Measurements from ENCODE around the gene MICALL2.

The MICALL2 gene

DNA sequence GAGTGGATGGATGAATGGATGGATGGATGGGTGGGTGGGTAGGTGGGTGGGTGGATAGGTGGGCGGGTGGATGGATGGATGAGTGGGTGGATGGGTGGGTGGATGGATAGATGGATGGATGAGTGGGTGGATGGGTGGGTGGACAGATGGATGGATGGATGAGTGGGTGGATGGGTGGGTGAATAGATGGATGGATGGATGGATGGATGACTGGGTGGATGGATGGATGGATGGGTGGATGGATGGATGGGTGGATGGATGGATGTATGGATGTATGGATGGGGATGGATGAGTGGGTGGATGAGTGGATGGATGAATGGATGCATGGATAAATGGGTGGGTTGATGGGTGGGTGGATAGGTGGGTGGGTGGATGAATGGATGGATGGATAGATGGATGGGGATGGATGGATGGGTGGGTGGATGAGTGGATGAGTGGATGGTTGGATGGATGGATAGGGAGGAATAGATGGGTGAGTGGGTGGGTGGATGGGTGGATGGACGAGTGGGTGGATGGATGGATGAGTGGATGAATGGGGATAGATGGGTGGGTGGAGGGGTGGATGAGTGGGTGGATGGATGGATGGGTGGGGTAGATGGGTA, 43.8 kb downstream of the MICALL2 start:
- no peak overlapping the region for H3K4me3 ChIP-seq (ENCODE audit: low read depth, low read length)
- no peak for TF ChIP-seq CTCF (IDR thresholded peaks at IDR 0.05; ENCODE audit: control insufficient read depth, extremely low read depth, insufficient read depth)
- no peak for DNase-seq (ENCODE audit: low read depth)

DNA sequence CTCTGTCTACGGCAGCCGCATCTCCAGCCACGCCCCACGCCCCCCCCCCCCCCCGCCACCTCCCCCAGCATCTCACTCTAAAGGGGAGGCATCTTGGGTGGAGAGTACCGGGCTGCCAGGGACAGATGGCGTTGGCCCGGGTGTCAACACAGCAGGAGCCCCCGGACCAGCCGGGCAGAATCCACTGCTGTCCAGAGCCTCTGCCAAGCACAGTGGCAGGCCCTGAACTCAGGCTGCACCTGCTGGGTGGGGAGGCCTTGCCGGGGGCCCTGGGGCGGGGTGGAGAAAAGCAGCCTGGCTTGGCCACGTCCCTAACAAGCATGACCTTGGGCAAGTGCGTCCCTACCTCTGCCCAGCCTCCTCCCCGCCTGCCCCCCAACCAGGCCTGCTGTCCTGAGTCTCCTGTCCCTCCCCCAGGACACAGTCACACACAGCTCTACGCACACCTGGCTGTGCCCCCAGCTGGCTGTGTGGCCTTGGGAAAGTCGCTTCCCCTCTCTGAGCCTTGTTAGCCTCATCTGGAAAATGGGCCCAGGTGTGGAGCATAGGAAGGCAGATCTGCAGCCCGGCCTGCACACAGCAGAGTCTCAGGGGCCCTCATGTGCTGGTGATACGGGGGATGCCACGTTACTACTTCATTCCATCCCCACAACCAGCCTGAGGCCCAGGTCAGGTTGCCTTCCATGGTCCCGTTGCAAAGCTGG, 45.2 kb downstream of the MICALL2 start:
- TF ChIP-seq CTCF (IDR thresholded peaks at IDR 0.05; ENCODE audit: control insufficient read depth, extremely low read depth, insufficient read depth), result no peak
- DNase-seq (ENCODE audit: low read depth), result no peak
- H3K4me3 ChIP-seq (ENCODE audit: low read depth, low read length), result no peak overlapping the region

DNA sequence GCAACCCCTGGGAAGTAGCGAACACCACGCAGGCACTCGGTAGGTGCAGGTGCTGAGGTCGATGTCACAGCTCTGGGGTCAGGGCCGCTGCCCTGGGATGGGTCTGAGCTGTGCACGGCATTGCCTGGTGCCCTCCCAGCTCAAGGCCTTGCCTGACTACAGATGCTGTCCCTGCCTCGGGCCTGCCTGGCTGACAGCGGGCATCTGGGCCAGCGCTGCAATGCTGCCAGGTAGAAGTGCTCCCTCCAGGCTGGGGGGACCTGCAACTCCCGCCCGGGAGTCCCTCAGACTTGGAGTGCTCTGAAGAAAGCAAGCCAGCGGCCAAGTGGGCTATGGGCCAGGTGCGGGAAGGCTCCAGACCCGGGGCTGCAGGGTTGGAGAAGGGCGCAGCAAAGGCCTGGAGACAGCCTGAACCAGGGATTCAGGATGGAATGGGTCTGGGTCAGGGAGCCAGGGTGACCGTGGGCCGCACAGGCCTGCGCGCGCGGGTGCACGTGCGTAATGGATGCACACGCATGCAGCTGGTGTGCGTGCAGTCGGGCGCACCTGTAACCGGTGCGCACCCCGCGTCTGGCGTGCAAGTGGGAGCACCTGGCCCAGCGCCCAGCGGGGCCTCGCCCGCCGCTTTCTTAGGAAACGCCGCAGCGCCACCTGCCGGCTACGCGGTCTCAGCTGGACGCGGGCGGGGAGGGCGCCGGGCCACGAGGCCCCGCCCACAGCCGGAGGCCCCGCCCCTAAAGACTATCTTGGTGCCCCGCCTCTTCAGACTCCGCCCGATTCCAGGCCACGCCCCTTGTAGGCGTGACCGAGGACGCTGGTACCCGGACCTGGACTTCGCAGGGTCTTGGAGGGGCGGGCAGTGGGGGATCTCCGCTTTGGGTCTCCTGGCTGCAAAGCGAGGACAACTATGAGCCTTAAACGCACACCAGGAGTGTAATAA, 46.7 kb downstream of the MICALL2 start:
- peak; percentile 90 for TF ChIP-seq CTCF (IDR thresholded peaks at IDR 0.05; ENCODE audit: control insufficient read depth, extremely low read depth, insufficient read depth)
- peak; percentile 27 for DNase-seq (ENCODE audit: low read depth)
- H3K4me3 ChIP-seq (ENCODE audit: low read depth, low read length), result no peak overlapping the region

DNA sequence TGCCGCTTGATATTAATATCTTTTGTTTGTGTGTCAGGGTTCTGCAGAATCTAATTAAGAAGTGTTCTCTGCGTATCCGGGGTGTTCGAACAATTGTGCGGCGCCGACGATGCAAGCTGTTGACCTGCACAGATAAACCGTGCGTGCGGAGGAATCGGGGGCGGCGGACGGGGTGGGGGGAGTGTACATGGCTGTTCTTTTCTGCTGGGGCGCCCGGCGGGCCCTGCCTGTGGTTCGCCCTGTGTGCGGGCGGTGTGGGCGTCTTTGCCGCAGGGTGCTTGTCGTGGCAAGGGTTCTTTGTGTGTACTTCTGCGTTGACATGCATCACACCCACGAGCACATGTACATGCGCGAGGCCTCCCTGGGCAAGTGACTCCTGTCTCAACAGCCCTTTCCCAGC, 47.9 kb downstream of the MICALL2 start:
- no peak for TF ChIP-seq CTCF (IDR thresholded peaks at IDR 0.05; ENCODE audit: control insufficient read depth, extremely low read depth, insufficient read depth)
- DNase-seq (ENCODE audit: low read depth), result no peak
- H3K4me3 ChIP-seq (ENCODE audit: low read depth, low read length), result no peak overlapping the region

GRCh38 chr7:1410992-1411391, 48.3 kb downstream of the MICALL2 start:
- no peak for TF ChIP-seq CTCF (IDR thresholded peaks at IDR 0.05; ENCODE audit: control insufficient read depth, extremely low read depth, insufficient read depth)
- DNase-seq (ENCODE audit: low read depth), result no peak

DNA sequence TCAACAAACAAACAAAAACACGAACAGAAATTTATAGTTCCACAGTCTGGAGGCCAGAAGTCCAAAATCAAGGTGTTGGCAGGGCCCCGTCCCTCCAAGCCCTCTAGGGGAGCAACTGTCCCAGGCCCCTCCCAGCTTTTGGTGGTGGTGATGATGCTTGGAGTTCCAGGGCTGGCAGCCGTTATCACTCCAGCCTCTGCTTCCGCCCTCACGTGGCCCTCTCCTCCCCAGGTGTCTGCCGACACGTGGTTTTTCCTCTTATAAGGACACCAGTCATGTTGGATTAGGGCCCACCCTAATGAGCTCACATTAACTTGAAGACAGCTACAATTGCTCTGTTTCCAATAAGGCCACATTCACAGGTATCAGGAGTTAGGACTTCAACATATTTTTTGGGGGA, 49.7 kb downstream of the MICALL2 start:
- no peak for DNase-seq (ENCODE audit: low read depth)
- H3K4me3 ChIP-seq (ENCODE audit: low read depth, low read length), result no peak overlapping the region
- no peak for TF ChIP-seq CTCF (IDR thresholded peaks at IDR 0.05; ENCODE audit: control insufficient read depth, extremely low read depth, insufficient read depth)

More at GRCh38 chr7:1410992-1411391, 48.3 kb downstream of the MICALL2 start:
- H3K4me3 ChIP-seq (ENCODE audit: low read depth, low read length), result no peak overlapping the region
